ENCODE measurements around the gene ERN1.

ERN1 gene

DNA sequence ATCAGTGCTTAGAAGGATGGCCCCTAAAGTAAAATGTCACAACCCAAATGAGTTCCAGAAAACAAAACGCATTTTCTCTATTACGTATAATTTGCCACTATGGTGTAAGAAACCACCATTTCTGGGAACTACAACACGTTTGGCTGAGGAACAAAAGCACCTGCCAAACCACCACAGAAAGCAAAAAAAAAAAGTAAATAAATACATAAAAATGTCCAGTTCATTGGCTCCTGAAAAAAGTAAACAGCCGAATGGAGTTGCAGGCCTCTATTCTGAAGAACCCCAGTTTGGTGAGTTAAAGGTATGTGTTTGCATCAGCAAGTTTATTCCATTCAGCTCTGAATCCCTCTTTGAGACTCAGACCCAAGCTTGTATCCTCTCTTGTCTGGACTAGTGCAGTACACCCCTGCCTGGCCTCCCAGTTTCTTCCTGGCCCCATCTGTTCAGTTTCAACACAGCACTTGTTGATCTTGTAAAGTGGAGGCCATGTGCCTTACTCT lies 36.9 kb downstream of the ERN1 start:
- peaks cover 13% of the 10 kb centered on the region for H3K36me3 ChIP-seq (replicated peaks; ENCODE audit: insufficient read depth, low read length)
- H3F3A ChIP-seq (ENCODE audit: insufficient read depth, low read length), result peaks cover 79% of the 10 kb centered on the region
- peak overlapping the region; percentile 82 for H3K4me2 ChIP-seq (ENCODE audit: low read depth, low read length)
- H3K9ac ChIP-seq (ENCODE audit: low read length), result peak overlapping the region; percentile 74; the same call in 1 of the 2 replicates
- no peak overlapping the region for H2AFZ ChIP-seq (ENCODE audit: low read length)
- no peaks in the 10 kb centered on the region for H3K9me2 ChIP-seq (replicated peaks; ENCODE audit: insufficient read depth, low read length)
- DNase-seq, result peak; percentile 48
- H3K27ac ChIP-seq (ENCODE audit: low read length), result peak overlapping the region; percentile 98
- H3K4me3 ChIP-seq (ENCODE audit: low read length), result no peak overlapping the region
- H3K4me1 ChIP-seq (ENCODE audit: low read length), result peaks cover 97% of the 10 kb centered on the region
- H4K20me1 ChIP-seq (ENCODE audit: insufficient read depth, low read length), result no peaks in the 10 kb centered on the region
- no peaks in the 10 kb centered on the region for H3K27me3 ChIP-seq (replicated peaks; ENCODE audit: insufficient read depth, low read length)
- peaks cover 100% of the 10 kb centered on the region for H3K79me2 ChIP-seq (ENCODE audit: low read length)
- no peak for TF ChIP-seq CTCF (IDR thresholded peaks at IDR 0.05; ENCODE audit: low read length)
- TF ChIP-seq EZH2 (optimal IDR thresholded peaks at IDR 0.05; ENCODE audit: low read depth, low read length), result no peak
- TF ChIP-seq EZH2phosphoT487 (IDR thresholded peaks at IDR 0.05; ENCODE audit: low read length), result no peak
- H3K9me3 ChIP-seq (replicated peaks; ENCODE audit: insufficient read depth, low read length), result no peaks in the 10 kb centered on the region

- Histone ChIP-seq H3K36me3 (replicated peaks; ENCODE audit: insufficient read depth, low read length) (peaks cover 18% of the 10 kb centered on the region), H3K79me2 (ENCODE audit: low read length) (peaks cover 100% of the 10 kb centered on the region), H3K9me3 (replicated peaks; ENCODE audit: insufficient read depth, low read length) (no peaks in the 10 kb centered on the region), H3K27ac (ENCODE audit: low read length) (peak overlapping the region; percentile 98), H4K20me1 (ENCODE audit: insufficient read depth, low read length) (no peaks in the 10 kb centered on the region), H3K4me3 (ENCODE audit: low read length) (no peak overlapping the region), H3K4me2 (ENCODE audit: low read depth, low read length) (peak overlapping the region; percentile 82), H3K4me1 (ENCODE audit: low read length) (peaks cover 97% of the 10 kb centered on the region), H2AFZ (ENCODE audit: low read length) (no peak overlapping the region), H3K9me2 (replicated peaks; ENCODE audit: insufficient read depth, low read length) (no peaks in the 10 kb centered on the region), H3K9ac (ENCODE audit: low read length) (peak overlapping the region; percentile 74), H3F3A (ENCODE audit: insufficient read depth, low read length) (peaks cover 79% of the 10 kb centered on the region), H3K27me3 (replicated peaks; ENCODE audit: insufficient read depth, low read length) (no peaks in the 10 kb centered on the region)
- DNase-seq, result no peak
- TF ChIP-seq EZH2phosphoT487 (IDR thresholded peaks at IDR 0.05; ENCODE audit: low read length) (no peak), EZH2 (optimal IDR thresholded peaks at IDR 0.05; ENCODE audit: low read depth, low read length) (no peak), CTCF (IDR thresholded peaks at IDR 0.05; ENCODE audit: low read length) (no peak)
Measured at GRCh38 chr17:64092113-64092512, 37.8 kb downstream of the ERN1 start.

DNA sequence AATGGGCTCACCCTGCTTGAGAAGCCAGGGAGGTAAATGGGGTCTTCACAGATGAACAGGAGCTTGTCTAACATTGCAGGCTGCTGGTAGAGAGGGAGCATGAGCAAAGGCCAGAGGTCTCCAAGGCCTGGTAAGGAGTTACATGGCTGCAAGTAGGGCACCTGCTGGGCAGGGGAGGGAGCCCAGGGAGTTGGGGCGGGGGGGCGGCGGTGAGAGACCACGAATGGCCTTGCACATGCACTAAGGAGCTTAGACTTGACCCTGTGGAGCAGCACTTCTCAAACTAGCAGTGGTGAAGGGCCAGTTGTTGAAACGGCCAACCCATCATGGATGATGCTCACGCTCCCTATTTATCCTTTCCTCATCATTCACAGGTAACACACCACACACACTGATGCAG lies 38.4 kb downstream of the ERN1 start:
- TF ChIP-seq CTCF (IDR thresholded peaks at IDR 0.05; ENCODE audit: low read length) (no peak), EZH2 (optimal IDR thresholded peaks at IDR 0.05; ENCODE audit: low read depth, low read length) (no peak), EZH2phosphoT487 (IDR thresholded peaks at IDR 0.05; ENCODE audit: low read length) (no peak)
- Histone ChIP-seq H3K27me3 (replicated peaks; ENCODE audit: insufficient read depth, low read length) (no peaks in the 10 kb centered on the region), H4K20me1 (ENCODE audit: insufficient read depth, low read length) (no peaks in the 10 kb centered on the region), H3K9me3 (replicated peaks; ENCODE audit: insufficient read depth, low read length) (no peaks in the 10 kb centered on the region), H3K27ac (ENCODE audit: low read length) (peak overlapping the region; percentile 98), H3K9me2 (replicated peaks; ENCODE audit: insufficient read depth, low read length) (no peaks in the 10 kb centered on the region), H2AFZ (ENCODE audit: low read length) (no peak overlapping the region), H3K36me3 (replicated peaks; ENCODE audit: insufficient read depth, low read length) (peaks cover 17% of the 10 kb centered on the region), H3K79me2 (ENCODE audit: low read length) (peaks cover 100% of the 10 kb centered on the region), H3F3A (ENCODE audit: insufficient read depth, low read length) (peaks cover 78% of the 10 kb centered on the region), H3K4me3 (ENCODE audit: low read length) (0 out of 2 replicates have a peak overlapping the region, but pooled peaks have one; percentile 6), H3K4me1 (ENCODE audit: low read length) (peaks cover 97% of the 10 kb centered on the region), H3K9ac (ENCODE audit: low read length) (peak overlapping the region; percentile 74), H3K4me2 (ENCODE audit: low read depth, low read length) (peak overlapping the region; percentile 82)
- no peak for DNase-seq
